ENCODE measurements around the gene MASP2. TPM values are rescaled to one million over a fixed set of nuclear protein-coding genes. Genes with fewer than 3 reads are reported as not detected.
"Not testable (repeated sequence)": the region's sequence is repeated elsewhere in the genome, so short reads cannot be mapped to it uniquely, and the experiment has no call there.

The MASP2 gene
- total RNA-seq, 4 donors from 2014 or later: 0.16 TPM; not detected in 3

DNA sequence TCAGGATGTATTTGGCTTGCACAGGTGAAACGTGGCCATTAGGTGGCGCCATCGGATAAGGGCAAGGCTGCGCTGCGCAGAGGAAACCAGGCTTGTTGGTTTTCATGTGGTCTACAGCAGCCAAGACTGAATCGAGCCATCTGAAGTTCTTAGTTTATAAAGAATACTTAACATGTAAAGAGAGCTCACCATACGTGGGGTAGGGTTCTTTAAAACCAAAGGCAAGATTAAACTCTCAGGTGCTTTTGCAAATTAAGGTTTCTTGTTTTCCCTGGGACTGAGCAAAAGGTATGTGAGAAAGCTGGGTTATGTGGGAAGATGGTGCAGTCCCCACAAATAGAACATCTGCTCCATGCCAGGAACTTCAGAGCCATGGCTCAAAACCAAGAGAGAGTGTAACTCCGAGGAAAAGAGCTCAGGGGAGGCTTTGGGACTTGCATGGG, 9.3 kb downstream of the MASP2 start:
- DNase-seq: peak; percentile 71 to 80
- Histone ChIP-seq H3K36me3 (no peaks in the 10 kb centered on the region), H3K4me1 (peaks cover 8 to 10% of the 10 kb centered on the region in 2 donors), H3K4me3 (peak overlapping the region in 1 of 4 donors; percentile 31), H3K27ac (peak overlapping the region in 2 of 4 donors; percentile 30 to 56), H3K9me3 (no peaks in the 10 kb centered on the region), H3K27me3 (no peaks in the 10 kb centered on the region)
- intact Hi-C loops (cut with DNase I; ENCODE audit: low total_unique reads) (loop anchor here (1.0 to 2.0 kb wide), 3 partner anchors 23 to 605 kb away; partner anchors contain the start of genes EXOSC10 and SRM), in situ Hi-C loops (cut with MboI; ENCODE audit: low sequenced_read_pairs in 4 of 4) (loop anchor here (5.0 to 25.0 kb wide), 3 partner anchors 600 to 607 kb away; no protein-coding TSS in a partner anchor)
- peak; percentile 93 for ATAC-seq
- TF ChIP-seq, protein P1, sequence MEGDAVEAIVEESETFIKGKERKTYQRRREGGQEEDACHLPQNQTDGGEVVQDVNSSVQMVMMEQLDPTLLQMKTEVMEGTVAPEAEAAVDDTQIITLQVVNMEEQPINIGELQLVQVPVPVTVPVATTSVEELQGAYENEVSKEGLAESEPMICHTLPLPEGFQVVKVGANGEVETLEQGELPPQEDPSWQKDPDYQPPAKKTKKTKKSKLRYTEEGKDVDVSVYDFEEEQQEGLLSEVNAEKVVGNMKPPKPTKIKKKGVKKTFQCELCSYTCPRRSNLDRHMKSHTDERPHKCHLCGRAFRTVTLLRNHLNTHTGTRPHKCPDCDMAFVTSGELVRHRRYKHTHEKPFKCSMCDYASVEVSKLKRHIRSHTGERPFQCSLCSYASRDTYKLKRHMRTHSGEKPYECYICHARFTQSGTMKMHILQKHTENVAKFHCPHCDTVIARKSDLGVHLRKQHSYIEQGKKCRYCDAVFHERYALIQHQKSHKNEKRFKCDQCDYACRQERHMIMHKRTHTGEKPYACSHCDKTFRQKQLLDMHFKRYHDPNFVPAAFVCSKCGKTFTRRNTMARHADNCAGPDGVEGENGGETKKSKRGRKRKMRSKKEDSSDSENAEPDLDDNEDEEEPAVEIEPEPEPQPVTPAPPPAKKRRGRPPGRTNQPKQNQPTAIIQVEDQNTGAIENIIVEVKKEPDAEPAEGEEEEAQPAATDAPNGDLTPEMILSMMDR (IDR thresholded peaks at IDR 0.05 in 4 of 5, conservative IDR thresholded peaks at IDR 0.05 in 1 of 5): peak; percentile 86 to 98 (median 94)
- no peak for TF ChIP-seq POLR2A (IDR thresholded peaks at IDR 0.05)

DNA sequence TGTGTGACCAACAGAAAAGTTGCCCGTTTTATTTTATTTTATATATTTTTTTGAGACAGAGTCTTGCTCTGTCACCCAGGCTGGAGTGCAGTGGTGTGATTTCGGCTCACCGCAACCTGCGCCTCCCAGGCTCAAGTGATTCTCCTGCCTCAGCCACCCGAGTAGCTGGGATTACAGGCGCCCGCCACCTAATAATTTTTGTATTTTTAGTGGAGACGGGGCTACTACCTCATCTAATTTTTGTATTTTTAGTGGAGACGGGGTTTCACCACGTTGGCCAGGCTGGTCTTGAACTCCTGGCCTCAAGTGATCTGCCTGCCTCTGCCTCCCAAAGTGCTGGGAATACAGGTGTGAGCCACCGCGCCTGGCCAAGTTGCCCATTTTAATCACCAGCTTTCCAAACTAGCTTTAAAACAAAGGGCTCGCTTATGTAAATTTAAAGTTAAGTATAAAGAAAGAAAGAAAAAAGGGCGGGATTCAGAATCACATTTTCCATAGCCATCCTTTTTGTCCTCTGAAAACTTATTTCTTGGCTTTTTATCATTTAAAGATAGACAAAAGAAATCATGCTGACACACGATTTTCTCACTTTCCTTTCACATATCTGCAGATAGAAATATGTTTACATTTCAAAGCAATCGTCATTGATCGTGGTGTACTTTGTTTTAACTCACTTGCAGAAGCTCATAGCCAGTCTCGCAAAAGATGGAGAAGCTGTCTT, 9.9 kb downstream of the MASP2 start:
- H3K4me1 ChIP-seq: peaks cover 8 to 10% of the 10 kb centered on the region in 2 donors
- ATAC-seq, H3K36me3 ChIP-seq, H3K27me3 ChIP-seq, H3K4me3 ChIP-seq, DNase-seq, H3K9me3 ChIP-seq, H3K27ac ChIP-seq: not testable (repeated sequence)
- in situ Hi-C loops (cut with MboI; ENCODE audit: low sequenced_read_pairs in 4 of 4) (loop anchor here (5.0 to 25.0 kb wide), 3 partner anchors 600 to 608 kb away; no protein-coding TSS in a partner anchor), intact Hi-C loops (cut with DNase I; ENCODE audit: low total_unique reads) (loop anchor here (1.0 kb wide), 1 partner anchor 605 kb away; no protein-coding TSS in a partner anchor)

DNA sequence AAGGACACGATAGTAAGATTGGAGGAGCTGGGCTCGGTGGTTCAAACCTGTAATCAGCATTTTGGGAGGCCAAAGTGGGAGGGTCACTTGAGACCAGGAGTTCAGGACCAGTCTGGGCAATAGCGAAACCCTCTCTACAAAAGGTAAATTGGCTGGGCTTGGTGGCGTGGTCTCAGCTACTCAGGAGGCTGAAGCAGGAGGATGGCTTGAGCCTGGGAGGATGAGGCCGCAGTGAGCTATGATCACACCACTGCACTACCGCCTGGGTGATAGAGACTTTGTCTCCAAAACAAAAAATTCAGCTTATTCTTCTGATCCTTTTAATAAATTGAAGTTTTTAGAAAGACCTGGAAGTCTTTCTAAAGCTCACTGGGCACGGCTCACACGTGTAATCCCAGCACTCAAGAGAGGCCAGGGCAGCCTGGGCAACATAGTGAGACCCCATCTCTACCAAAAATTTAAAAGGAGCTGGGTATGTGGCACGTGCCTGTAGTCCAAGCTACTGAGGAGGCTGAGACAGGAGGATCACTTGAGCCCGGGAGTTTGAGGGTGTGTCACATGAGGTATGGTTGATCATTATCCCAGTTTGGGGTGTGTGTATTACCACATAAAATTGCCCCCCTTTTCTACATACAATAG, 15.3 kb downstream of the MASP2 start:
- intact Hi-C loops (cut with DNase I; ENCODE audit: low total_unique reads) (no loop called here), in situ Hi-C loops (cut with MboI; ENCODE audit: low sequenced_read_pairs in 4 of 4) (loop anchor here in 3 of 4 donors (10.0 to 25.0 kb wide), 2 partner anchors 606 to 613 kb away; no protein-coding TSS in a partner anchor)
- Histone ChIP-seq H3K27ac (no peak overlapping the region), H3K4me1 (no peaks in the 10 kb centered on the region), H3K4me3 (no peak overlapping the region), H3K27me3 (no peaks in the 10 kb centered on the region), H3K9me3 (no peaks in the 10 kb centered on the region), H3K36me3 (peaks cover 0 to 20% of the 10 kb centered on the region in 2 donors)
- TF ChIP-seq POLR2A (IDR thresholded peaks at IDR 0.05): no peak
- TF ChIP-seq, protein P1 (IDR thresholded peaks at IDR 0.05 in 4 of 5, conservative IDR thresholded peaks at IDR 0.05 in 1 of 5): no peak
- DNase-seq (no peak), ATAC-seq (peak in 1 of 2 donors; percentile 32)

DNA sequence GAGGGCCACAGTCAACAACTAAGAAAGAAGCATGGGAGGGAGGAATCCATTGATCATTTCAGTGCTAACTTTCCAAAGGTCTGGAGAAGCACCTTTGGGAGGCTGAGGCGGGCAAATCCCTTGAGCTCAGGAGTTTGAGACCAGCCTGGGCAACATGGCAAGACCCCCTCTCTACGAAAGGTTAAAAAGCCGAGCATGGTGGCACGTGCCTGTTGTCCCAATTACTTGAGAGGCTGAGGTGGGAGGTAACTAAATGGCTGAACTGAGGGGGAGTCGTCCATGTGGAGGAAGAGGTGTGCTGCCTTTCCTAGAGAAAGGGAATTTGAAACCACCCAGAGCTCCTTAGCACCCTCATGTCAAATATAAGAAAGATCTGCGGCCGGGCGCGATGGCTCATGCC, 16.2 kb downstream of the MASP2 start:
- intact Hi-C loops (cut with DNase I; ENCODE audit: low total_unique reads) (no loop called here), in situ Hi-C loops (cut with MboI; ENCODE audit: low sequenced_read_pairs in 4 of 4) (loop anchor here in 3 of 4 donors (10.0 to 25.0 kb wide), 2 partner anchors 606 to 614 kb away; no protein-coding TSS in a partner anchor)

More for the DNA sequence above, 16.2 kb downstream of the MASP2 start:
- DNase-seq: no peak
- no peak overlapping the region for H3K27ac ChIP-seq
- peaks cover 0 to 28% of the 10 kb centered on the region in 2 donors for H3K36me3 ChIP-seq
- no peak for ATAC-seq
- no peaks in the 10 kb centered on the region for H3K4me1 ChIP-seq
- no peaks in the 10 kb centered on the region for H3K27me3 ChIP-seq
- no peak overlapping the region for H3K4me3 ChIP-seq
- H3K9me3 ChIP-seq: no peaks in the 10 kb centered on the region
- no peak for TF ChIP-seq POLR2A (IDR thresholded peaks at IDR 0.05)
- TF ChIP-seq, protein P1 (IDR thresholded peaks at IDR 0.05 in 4 of 5, conservative IDR thresholded peaks at IDR 0.05 in 1 of 5): no peak

Measured in gastrocnemius medialis (tissue), 4 donors.